GM12865 (cell line): ENCODE measurements around the gene C6orf132.

Experiments used
- DNase-seq: peaks from one replicate; pipeline ENCODE4 v3.0.0; 2010; ENCODE audit warnings: low read depth
- H3K4me3 ChIP-seq: 2 replicates; pipeline ENCODE4 v1.5.1; 2011; ENCODE audit warnings: mild to moderate bottlenecking, low read depth, low read length, control low read depth
- TF ChIP-seq, protein P1 (sequence below): IDR thresholded peaks from 2 replicates; pipeline ENCODE4 v1.5.1; 2011; ENCODE audit warnings: low read length, control low read depth, low read depth, inconsistent platforms; ENCODE audit not compliant: insufficient read depth; ENCODE audit errors: missing control alignments

C6orf132 gene

DNA sequence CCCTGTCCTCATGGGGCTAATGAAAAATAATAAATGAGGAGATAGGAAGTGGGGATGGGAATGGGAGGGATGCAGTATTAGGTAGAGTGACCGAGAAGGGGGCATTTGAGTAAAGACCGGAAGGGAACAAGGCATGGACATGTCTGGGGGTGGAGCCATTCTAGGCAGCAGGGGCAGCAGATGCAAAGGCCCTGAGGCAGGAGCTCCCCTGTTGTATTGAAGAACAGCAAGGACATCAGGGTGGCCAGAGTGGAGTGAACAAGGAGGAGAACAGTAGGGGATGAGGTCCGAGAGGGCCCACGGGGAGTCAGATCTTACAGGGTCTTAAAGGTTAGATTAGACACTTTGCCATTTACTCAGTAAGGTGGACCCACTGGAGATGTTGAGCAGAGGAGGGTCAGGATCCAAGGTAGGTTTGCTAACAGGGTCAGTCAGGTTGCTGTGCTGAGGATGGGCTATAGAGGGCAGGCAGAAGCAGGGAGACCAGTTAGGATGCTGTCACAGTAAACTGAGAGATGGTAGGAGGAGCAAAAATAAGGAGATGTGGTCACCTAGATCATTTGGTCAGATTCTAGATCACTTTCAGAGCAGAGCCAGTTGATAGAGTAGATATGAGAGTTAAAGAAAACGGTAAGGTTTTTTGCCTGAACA is 73.4 kb downstream of the C6orf132 start:
- TF ChIP-seq, protein P1, sequence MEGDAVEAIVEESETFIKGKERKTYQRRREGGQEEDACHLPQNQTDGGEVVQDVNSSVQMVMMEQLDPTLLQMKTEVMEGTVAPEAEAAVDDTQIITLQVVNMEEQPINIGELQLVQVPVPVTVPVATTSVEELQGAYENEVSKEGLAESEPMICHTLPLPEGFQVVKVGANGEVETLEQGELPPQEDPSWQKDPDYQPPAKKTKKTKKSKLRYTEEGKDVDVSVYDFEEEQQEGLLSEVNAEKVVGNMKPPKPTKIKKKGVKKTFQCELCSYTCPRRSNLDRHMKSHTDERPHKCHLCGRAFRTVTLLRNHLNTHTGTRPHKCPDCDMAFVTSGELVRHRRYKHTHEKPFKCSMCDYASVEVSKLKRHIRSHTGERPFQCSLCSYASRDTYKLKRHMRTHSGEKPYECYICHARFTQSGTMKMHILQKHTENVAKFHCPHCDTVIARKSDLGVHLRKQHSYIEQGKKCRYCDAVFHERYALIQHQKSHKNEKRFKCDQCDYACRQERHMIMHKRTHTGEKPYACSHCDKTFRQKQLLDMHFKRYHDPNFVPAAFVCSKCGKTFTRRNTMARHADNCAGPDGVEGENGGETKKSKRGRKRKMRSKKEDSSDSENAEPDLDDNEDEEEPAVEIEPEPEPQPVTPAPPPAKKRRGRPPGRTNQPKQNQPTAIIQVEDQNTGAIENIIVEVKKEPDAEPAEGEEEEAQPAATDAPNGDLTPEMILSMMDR, result no peak
- DNase-seq, result no peak
- H3K4me3 ChIP-seq, result no peak overlapping the region

DNA sequence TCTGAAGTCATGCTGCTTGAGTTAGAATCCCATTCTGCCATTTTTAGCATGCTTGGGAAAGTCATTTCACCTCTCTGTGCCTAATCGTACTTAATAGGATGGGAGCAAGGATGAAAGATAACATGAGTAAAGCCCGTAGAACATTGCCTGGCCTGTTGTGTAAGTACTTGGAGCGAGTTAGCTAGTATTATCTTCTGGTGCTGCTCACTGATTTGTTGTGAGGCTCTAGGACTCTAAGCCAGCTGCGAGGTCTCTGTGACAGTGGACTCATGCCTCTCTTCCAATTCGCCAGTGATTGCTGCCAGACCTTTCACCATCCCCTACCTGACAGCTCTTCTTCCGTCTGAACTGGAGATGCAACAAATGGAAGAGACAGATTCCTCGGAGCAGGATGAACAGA is 74.2 kb downstream of the C6orf132 start:
- H3K4me3 ChIP-seq, result no peak overlapping the region
- no peak for DNase-seq
- TF ChIP-seq, protein P1, result no peak

DNA sequence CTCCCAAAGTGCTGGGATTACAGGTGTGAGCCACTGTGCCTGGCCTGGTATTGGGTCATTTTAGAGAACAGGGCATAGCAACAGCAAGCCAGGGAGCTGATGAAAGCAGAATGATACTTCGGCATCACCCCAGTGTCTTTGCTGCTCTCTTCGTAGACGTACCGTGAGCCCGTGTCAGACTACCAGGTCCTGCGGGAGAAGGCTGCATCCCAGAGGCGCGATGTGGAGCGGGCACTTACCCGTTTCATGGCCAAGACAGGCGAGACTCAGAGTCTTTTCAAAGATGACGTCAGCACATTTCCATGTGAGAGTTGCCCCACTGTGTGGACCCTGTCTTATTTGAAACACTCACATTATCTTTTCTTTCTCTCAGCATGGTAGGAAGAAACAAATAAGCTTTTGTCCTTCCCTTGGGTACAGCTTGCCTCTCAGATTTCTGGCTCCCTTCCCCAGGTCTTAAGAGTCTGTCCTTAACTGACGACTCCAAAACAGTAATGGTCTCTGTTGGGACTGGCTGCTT is 76.2 kb downstream of the C6orf132 start:
- no peak overlapping the region for H3K4me3 ChIP-seq
- DNase-seq, result no peak
- TF ChIP-seq, protein P1, result no peak

DNA sequence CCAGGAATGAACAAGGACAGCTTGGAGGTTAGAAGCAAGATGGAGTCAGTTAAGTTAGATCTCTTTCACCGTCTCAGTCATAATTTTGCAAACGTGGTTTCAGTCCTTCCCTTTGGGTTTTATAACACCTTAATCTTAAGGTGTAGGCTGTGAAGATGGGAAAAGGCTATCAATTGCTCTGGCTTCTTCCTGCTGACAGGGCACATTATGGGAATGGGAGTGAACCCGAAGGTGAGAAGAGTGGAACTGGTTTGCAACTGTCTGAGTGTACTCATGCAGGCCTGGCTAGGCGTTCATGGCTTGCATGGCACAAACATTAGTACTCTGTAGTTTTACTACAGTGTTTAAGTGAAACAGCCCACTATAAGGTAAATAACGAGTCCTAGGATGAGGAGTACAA is 82.7 kb downstream of the C6orf132 start:
- H3K4me3 ChIP-seq, result no peak overlapping the region
- no peak for DNase-seq
- TF ChIP-seq, protein P1, result no peak

DNA sequence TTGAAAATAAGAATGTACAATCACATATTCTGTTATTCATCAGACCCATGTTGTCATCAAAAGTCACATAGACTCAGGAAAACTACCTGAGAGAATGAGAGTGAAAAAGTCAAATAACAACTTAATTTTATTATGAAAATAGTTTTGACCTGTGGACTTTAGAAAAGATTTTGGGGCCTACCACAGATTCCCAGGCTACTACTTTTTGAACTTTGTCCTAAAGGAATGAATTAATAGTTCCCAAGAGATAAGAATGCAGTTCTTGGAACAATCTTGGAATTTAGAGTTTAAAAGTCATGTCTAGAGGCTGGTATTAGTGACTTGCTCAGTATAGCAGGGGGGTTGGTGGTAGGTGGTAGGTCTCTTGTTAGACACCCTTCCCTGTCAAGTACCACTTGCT is 88.8 kb downstream of the C6orf132 start:
- H3K4me3 ChIP-seq, result no peak overlapping the region
- TF ChIP-seq, protein P1, result no peak
- DNase-seq, result no peak

DNA sequence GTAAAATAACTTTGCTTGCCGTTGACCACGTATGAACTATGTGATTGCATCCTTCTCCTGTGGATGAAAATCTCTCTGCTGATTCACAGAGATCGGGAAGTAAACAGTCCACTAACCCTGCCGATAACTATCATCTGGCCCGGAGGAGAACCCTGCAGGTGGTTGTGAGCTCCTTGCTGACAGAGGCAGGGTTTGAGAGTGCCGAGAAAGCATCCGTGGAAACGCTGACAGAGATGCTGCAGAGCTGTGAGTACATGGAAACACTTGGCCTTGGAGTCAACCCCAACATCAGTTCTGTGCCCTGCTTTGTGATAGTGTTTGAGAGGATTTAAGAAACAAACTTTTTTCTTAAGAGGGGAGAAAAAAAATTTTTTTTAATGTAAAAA is 91.2 kb downstream of the C6orf132 start:
- TF ChIP-seq, protein P1, result no peak
- peak overlapping the region; percentile 53 for H3K4me3 ChIP-seq
- DNase-seq, result no peak
